Sigmoid colon (tissue), 4 donors: Measurements from ENCODE around the gene PRLH.

Experiments
- CTCF ChIP-seq, 4 experiments: fragments of 450-650 bp in 3 of 4; fragments of 200-600 bp in 1 of 4; IDR thresholded peaks; one replicate each; pipeline ENCODE4 v1.5.1; 2016 to 2019; ENCODE audit warnings: antibody characterized with exemption in 4 of 4, mild to moderate bottlenecking in 3 of 4, moderate library complexity in 2 of 4
- POLR2A ChIP-seq, 2 donors: fragments of 450-650 bp; IDR thresholded peaks; one replicate each; pipeline ENCODE4 v1.6.1; 2016; ENCODE audit warnings: antibody characterized with exemption in 2 of 2, mild to moderate bottlenecking in 2 of 2, moderate library complexity in 2 of 2
- POLR2AphosphoS5 ChIP-seq, 4 donors: sonication (generic); formaldehyde crosslinking; IDR thresholded peaks; one replicate each; pipeline ENCODE4 v1.6.1; 2017; ENCODE audit warnings: antibody characterized with exemption in 4 of 4

- TF ChIP-seq POLR2AphosphoS5 (IDR thresholded peaks at IDR 0.05) = no peak
- TF ChIP-seq POLR2A (IDR thresholded peaks at IDR 0.05) = no peak
- TF ChIP-seq CTCF (IDR thresholded peaks at IDR 0.05) = no peak
Observed at GRCh38 chr2:237563816-237564215, 2.6 kb upstream of the PRLH start.
